Measurements from ENCODE around the gene MIB2.
"Not testable (repeated sequence)": the region's sequence is repeated elsewhere in the genome, so short reads cannot be mapped to it uniquely, and the experiment has no call there.

Gene MIB2

DNA sequence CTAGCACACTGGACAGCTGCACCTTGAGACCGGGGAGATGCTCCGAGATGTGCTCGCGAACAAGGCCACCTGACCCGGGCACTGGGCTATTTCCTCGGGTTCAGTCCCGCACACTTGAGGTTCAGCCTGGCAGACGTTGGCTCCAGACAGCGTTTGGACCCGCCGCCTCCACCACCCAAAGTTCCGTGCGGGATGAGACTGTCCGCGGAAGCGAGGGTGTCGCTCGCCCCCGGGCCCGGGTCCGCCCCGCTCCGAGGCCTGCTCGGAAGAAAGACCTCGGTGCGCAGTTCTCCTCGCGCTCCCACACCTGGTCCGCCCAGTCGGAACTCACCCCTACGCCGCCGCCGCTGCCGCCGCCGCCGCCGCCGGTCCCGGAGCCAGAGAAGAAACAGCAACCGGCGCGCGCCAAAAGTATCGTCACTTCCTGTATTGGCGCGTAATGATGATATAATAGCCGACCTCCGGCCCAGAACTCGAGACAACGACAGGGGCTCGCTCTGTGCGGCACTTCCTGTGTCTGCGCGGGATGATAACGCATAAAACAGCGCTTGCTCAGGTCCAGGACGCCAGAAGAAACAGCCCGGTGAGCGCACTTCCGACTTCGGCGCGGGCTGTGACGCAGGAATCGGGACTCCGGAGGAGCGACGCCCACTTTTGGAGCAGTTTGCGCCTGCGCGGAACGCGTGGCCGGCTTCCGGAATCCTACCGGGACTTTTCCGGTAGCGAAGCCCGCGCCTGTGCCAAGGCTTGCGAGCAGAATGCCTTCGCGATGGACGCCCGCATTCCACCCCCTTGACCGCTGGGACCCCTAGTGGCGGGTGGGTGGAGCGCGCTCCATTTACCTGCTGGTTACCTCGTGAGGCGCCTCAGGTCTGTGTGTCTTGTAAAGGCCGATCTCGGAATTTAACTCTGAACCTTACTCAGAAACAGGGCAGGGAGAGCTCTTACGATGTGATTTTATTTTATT, 43.6 kb downstream of the MIB2 start, which contains the start of gene CDK11B:
TSS of gene CDK11B (minus strand) at position 422 of the 967 bp plus-strand sequence. CDS start 1,519 bp downstream, outside the sequence.
- peak; percentile 99 for DNase-seq

DNA sequence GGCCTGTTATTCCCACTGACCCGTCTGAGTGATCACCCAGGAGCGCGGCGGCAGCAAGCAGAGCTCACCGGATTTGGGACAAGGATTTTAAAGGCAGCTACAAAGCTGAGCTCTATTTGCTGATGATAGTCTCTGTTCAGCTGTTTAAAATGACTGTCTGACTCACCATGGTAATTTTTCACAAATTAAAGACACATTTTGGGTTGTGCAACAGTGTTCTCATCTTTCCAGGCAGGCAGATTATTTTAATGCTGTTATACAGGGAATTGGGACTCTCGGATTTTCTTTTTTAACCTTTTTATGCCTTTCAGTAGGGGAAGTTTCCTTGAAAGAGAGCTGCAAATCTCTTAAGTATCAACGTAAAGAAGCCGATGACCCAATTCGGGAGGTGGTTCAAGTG, 47.1 kb downstream of the MIB2 start:
- not testable (repeated sequence) for DNase-seq

DNA sequence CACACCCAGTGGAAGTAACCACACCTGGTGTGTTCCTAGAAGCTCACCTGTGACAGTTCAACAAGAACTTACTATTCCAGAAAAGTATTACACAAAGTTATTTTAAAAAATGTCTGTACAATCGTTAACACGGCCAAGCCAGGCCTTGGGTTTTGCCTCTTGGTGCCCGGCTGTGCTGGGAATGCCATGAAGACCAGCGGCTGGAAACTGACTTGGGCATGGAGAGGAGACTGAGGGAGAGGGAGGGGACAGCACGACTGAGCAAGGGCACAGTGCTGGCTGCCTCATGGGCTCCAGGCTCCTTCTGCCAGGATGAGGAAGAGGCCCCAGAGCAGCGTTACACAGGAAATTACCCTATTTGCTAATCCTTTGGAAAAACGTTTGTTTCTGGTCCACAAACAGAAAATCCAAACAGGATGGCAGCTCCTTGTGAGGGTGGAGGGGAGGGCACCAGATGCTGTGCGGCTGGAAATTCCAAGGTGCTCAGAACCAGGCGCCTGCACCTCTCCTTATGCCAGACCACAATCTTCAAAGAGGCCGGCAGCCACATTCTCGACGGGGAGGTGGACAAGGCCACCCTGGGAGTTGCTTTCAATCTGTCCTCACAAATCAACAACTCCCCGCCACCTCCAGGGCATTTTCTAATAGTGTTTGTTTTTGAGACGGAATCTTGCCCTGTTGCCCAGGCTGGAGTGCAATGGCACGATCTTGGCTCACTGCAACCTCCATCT, 47.7 kb downstream of the MIB2 start:
- not testable (repeated sequence) for DNase-seq

DNA sequence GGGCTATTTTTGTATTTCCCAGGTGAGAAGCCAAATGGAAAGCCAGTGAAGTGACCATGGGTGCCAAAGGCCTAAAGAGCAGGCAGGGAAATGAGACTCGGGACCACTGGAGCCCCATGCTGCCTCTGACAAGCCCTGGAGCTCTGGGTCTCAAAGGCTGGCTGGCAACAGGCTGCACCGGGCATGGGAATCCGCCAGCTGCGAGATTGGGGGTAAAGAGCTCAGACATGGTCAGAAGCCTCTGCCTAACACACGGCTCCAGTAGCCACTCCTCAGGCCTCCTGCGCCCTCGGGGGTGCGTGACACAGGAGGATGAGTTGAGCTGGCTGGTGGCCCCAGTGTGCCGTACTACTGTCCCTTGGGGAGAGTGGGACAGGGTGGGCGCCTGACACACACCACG, 49.0 kb downstream of the MIB2 start:
- DNase-seq = not testable (repeated sequence)

DNA sequence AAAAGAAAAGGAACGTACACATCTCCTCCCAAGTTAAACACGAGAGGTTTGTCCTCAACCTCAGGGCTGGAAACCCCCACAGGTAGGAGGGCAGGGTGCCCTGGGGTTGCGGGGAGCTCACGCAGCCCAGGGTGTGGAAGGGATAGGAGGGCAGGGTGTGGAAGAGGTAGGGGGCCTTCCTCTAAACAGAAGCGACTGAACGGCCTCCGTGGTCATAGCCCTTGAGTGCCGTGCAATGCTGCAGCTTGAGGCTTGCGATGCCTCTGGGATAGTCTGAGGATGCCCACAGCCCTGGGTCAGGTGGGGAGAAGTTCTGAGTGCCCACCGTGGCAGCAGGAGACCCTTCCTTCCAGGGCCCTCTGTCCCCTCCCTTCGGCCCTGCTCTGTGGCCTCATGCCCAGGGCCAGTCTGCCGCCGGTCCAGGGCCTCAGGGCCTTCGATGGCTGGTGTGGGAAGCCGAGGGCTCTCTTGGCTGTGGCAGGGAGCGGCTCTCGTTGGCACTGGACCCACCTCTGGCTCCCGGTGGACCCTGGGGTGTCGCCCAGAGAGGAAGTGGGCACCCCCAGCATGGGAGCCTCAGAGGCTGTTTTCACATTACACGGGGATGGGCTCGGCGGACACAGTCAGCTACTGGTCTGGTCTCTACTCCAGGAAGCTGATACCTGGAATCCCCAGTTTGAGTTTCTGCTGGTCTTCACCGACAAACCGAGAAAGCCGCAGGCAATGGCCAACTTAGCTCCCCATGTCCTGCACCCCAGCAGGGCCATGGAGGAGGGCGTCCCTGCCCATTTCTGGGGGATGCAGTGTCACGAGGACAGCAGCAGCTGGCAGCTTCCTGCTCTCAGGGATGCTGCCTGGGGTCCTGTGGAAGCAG, 49.9 kb downstream of the MIB2 start:
- peak; percentile 16 for DNase-seq

DNA sequence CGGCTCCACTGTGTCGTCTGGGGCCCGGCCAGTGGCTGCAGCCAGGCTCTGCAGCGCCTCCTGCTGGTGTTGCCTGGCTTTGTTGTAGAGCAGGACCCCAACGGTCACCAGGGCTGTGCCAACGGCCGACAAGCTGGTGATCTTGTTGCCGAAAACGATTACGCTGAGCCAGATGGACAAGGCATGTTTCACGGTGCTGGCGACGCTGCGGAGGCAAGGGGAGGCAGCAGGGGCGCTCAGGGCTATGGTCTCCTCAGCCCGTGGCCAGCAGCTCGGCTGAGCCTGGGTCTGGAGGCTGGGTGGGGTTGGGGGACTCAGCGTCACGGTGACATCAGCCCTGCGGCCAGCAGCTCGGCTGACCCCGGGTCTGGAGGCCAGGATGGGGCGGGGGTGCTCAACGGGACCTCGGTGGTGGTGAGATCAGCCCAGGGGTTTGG, 50.5 kb downstream of the MIB2 start:
- DNase-seq = no peak

DNA sequence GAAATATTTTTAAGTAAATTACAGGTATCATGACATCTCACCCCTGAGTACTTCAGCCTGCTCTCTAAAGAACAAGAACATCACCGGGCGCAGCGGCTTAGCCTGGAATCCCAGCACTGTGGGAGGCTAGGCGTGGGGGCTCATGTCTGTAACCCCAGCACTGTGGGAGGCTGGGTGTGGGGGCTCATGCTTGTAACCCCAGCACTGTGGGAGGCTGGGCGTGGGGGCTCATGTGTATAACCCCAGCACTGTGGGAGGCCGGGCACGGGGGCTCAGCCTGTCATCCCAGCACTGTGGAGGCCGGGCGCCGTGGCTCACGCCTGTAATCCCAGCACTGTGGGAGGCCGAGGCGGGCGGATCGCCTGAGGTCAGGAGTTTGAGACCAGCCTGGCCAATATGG, 51.2 kb downstream of the MIB2 start:
- no peak for DNase-seq

DNA sequence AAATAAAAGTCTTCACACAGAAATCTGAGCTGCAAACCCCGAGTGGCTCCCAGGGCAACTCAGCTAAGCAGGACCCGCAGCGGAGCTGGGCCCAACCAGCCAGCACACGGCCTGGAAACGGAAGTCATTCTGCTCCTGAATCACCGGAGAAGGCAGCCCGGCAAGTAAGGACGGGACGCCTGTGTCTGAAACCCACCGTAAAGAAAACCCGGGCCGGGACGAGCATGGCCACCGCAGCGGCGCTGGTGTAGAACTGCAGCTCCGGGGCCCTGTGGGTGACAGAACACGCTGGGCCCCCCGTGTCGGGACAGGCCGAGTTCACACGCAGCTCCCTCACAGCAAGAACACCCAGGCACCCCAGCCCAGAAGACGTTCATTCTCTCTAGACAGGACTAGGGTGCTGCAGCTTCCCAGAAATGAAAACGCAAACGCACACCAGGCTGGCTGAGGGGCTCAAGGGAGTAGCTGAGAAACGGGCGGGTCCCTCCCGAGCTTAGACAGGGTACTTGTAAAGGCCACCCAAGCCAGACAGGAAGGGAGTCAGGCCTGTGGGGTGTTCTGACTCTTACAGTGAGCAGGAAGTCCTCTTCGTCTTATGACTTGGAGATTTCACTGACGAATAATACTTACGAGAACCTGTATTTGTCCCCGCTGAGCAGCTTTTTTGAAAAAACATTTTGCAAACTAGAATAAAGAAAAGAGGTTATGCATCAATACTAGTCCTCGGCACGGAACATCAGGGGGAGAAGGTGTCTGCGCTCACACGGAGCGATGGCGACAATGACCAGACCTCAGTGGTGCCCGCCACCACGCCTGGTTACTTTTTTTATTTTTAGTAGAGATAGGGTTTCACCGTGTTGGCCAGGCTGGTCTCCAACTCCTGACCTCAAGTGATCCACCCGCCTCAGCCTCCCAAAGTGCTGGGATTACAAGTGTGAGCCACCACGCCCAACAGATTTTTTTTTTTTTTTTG, 54.5 kb downstream of the MIB2 start:
- DNase-seq = no peak

DNA sequence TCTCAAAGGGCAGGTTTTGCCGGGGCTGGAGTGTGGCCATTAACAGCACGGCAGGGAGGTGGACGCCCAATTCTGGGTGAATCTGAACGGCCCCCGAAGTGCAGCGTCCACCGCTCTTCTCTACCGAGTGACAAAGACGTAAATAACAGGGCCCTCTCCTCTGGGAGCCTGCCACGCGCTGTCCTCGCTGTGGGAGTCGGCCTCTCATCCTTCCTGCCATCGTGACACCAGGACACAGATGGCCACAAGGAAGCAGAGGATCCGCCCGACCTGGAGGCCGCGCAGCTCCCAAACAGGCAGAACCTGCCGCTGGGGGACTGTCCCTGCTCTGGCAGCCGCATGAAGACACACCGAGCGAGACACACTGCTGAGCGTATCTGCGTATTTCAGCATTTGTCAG, 55.6 kb downstream of the MIB2 start:
- DNase-seq = no peak

DNA sequence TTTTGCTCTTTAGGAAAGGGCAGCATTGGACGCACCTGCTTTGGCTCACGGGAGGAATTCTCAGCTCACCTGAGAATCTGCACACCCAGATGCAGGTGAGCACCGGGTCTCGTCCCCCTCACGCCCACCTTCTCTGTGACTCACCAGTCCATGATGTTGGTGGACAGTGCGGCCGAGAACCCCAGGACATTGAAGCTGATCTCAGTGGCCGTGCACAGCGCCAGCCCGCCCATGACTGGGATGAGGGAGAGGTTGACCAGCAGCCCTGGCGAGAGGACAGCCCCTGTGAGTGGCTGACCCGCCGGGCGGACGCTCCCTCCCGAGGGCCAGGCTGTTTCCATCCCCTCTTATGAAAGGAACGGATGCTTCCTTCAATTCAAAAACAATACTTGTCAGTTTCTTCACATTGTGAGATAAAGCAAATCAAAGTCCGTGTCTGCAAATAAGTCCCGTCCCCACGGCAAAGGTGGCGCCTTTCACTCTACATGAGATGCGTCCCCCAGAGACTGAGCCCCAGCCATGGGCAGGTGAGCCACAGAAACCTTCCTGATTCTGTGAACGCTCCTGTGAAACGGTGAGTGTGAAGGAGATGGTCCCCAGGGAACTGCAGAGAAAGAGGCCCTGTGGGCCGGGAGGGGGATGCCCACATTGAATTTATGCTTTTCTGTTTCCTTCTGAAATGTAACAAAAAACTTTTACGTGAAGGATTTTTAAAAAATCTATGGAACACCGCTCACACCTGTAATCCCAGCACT, 56.2 kb downstream of the MIB2 start:
- DNase-seq = no peak

DNA sequence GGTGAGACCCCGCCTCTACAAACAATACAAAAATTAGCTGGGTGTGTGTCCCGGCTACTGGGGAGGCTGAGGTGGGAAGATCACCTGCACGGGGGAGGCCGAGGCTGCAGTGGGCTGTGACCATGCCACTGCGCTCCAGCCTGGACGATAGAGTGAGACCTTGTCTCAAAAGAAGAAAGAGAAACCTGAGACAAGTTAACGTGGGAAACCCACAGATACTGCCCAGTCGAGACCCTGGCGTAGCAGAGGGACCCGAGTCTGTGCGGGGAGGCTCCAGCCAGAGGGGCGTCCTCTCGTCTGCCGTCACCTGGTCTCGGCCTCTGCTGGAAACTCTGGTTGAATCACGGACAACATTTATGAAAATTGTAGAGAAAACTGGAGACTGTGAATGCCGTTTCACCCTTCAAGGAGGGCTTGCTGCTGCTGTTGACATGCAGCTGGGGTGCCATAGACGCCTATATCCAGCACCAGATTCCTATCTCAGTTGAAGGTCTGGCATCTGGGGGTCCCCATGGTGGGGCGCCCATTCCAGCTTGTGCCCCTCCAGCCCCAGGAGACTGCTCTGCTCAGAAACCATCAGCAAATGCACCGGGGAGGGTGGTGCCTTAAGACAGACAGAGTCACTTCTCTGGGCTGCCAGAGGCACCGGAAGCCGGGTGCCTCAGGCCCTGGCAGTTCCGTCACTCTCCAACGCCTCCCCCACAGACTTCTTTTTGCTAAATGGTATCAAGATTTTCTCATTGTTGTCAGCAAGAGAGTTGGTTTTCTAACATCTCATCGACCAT, 57.1 kb downstream of the MIB2 start:
- no peak for DNase-seq

DNA sequence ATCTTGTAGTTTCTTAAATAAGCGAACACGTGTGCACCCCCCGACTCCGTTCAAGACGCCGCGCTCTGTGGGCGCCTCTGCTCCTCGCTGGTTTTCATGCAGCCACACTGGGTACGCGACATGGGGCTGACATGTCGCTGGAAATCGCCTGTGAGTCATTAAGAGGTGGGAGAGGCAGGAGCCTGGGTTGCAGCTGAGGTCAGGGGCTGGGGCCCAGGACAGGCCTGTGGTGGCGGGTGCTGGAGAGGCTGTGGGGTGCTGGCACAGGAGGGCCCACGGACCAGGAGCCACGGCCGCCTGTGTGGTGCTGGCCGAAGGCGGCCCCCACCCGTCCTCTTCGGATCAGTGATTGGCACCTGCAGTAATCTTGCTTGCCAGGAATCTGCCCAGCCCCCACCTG, 59.5 kb downstream of the MIB2 start:
- DNase-seq = not testable (repeated sequence)

DNA sequence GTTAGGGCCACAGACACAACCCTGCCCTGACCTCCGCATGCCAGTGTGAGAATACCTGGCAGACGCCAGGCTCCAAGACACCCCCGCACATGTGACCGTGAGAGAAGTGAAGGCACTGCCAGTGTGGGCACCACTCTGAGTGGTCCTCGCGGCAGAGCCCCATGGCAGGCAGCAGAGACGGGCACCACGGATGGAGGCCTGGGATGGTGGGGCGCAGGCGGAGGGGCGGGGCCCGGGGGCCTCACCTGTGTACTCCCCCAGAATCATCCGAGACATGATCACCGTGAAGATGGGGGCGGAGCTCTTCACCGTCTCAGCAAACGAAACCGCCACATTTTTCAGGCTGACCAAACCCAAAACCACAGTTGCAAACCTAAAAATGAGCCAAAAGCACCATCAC, 59.9 kb downstream of the MIB2 start:
- DNase-seq = not testable (repeated sequence)

DNA sequence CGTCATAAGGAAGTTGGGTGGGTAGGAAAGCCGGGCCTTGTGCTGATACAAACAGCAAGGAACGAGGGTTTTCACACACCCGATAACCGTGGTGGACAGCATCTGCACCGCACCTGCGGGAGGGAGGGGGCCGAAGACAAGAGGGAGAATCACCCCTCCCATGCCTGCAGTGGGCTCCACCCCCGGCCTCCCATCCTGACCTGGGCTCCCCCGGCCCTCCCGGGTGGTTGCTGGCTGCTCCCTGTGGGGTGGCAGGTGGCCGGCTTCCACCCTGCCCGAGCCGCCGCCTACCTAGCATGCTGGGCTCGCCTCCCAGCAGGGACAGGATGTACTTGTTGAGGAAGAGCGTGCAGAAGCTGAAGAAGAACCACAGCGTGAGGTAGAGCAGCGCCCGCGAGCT, 60.8 kb downstream of the MIB2 start:
- DNase-seq = not testable (repeated sequence)

DNA sequence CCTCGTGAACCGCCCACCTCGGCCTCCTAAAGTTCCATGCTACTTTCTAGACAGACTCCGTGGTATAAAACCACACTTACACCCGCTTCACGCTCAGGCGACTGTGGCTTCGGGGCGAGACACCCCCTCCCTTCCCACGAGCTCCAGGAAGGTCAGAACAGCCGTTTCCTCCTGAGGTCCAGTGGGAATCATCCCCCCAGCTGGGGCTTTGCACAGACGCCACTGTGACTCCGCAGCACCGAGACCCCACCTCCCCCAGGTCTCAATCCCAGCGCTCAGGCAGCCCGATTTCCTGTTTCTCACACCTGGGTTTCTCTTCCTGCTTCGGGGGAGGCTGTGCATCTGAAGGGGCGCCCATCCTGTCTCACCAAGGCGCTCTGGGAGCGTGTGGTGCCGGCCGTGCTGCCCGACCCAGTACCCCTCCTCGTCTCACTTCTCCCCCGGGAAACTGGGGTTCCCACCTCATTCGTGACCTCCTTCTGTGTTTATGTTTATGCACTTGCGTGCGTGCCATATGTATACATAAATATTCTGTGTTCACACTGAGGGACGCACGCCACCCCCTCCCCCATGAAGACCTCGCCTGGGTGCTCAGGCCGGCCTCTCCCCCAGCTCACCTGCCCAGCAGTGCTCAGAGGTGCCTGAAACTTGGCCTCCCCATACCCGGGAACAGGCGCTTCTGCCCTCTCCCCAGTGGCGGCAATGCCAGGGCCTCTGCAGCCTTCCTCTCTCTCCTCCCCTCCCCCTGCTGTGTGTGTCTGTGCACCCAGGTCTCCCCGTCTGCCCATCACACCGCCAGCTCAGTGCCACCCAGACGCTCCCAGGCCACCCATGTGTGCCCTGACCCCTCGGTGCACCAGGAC, 62.6 kb downstream of the MIB2 start:
- peak; percentile 21 for DNase-seq

DNA sequence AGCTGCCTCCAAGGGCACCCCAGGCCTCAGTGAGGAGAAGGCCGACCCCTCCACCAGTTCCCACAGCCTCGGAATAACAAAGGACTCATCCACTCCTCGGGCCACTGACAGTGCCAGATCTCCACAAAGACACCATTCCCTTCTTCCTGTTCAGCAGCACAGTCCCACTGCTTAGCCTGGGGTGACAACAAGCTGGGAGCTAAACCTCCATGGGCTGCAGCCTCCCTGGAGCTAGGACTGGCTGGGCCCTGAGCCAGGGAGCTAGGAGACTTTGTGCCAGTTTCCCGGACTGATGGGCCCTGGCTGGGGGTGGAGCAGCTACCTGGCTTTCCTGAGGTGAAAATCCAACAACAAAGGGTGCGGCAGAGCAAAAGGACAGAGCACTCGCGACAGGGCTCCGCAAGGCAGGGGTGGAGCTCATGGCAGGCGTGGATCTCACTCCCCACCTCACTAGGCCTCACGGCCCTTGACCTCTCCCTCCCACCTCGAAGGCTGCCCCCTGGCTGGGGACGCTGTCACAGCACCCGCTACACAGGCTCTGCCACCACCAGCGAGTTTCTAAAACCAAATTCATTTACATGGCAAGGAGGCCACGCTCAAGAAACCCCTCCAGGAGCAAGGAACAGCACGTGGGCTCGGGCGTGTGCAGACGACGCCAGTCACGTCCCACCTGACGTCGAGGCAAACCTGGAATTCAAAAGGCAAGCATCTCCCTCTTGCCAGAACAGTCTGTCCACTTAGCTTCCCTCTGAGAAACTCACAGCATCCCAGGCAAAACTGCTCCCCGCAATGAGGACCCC, 63.5 kb downstream of the MIB2 start:
- peak; percentile 17 for DNase-seq

Measured in right hindlimb (tissue), 1 donor.